SK-N-MC (cell line): ENCODE data around the gene GNGT1.

Experiments used
- EZH2 ChIP-seq: fragments of 200-600 bp; sonication (generic); IDR thresholded peaks from one replicate; pipeline ENCODE4 v1.6.1; 2017; ENCODE audit warnings: antibody characterized with exemption
- POLR2AphosphoS5 ChIP-seq: IDR thresholded peaks from 2 replicates; pipeline ENCODE4 v1.6.1; 2012; ENCODE audit warnings: mild to moderate bottlenecking, low read depth, low read length, borderline replicate concordance

GRCh38 chr7:93895859-93896600, 10.3 kb upstream of the GNGT1 start:
- no peak for TF ChIP-seq POLR2AphosphoS5
- no peak for TF ChIP-seq EZH2
